ENCODE measurements around the gene SETD7. TPM values are rescaled to one million over a fixed set of nuclear protein-coding genes. Genes with fewer than 3 reads are reported as not detected.

SETD7 gene
- polyA plus RNA-seq, 1 donor from 2014 or later = 12.0 TPM

GRCh38 chr4:139550724-139551429, 5.1 kb downstream of the SETD7 start:
- Histone ChIP-seq H2AFZ (ENCODE audit: low read depth, low read length) (no peak overlapping the region), H4K20me1 (ENCODE audit: insufficient read depth) (no peaks in the 10 kb centered on the region), H3K4me2 (ENCODE audit: low read length) (no peak overlapping the region), H3F3A (ENCODE audit: insufficient read depth, low read length, poor library complexity, severe bottlenecking) (no peaks in the 10 kb centered on the region), H3K27ac (ENCODE audit: low read length) (no peak overlapping the region), H3K9me2 (ENCODE audit: insufficient read depth, low read length) (no peaks in the 10 kb centered on the region), H3K9ac (ENCODE audit: low read length) (no peak overlapping the region), H3K9me3 (ENCODE audit: low read length) (no peaks in the 10 kb centered on the region), H3K79me2 (replicated peaks; ENCODE audit: insufficient read depth, low read length) (peaks cover 38% of the 10 kb centered on the region), H3K4me3 (ENCODE audit: low read length) (no peak overlapping the region), H3K36me3 (ENCODE audit: insufficient read depth, low read length) (no peaks in the 10 kb centered on the region), H3K27me3 (ENCODE audit: insufficient read depth, low read depth, low read length) (no peaks in the 10 kb centered on the region)
- TF ChIP-seq TAF1 (IDR thresholded peaks at IDR 0.05; ENCODE audit: low read depth) = no peak
- no peak for TF ChIP-seq POLR2AphosphoS5 (IDR thresholded peaks at IDR 0.05)
- no peak for TF ChIP-seq CTCF (IDR thresholded peaks at IDR 0.05; ENCODE audit: poor library complexity, severe bottlenecking)

- peaks cover 4% of the 10 kb centered on the region for H3K36me3 ChIP-seq (ENCODE audit: insufficient read depth, low read length)
- no peak overlapping the region for H3K4me3 ChIP-seq (ENCODE audit: low read length)
- no peak overlapping the region for H3K4me2 ChIP-seq (ENCODE audit: low read length)
- no peaks in the 10 kb centered on the region for H3K27me3 ChIP-seq (ENCODE audit: insufficient read depth, low read depth, low read length)
- H4K20me1 ChIP-seq (ENCODE audit: insufficient read depth) = no peaks in the 10 kb centered on the region
- H3K9ac ChIP-seq (ENCODE audit: low read length) = no peak overlapping the region
- H3F3A ChIP-seq (ENCODE audit: insufficient read depth, low read length, poor library complexity, severe bottlenecking) = no peaks in the 10 kb centered on the region
- H3K9me2 ChIP-seq (ENCODE audit: insufficient read depth, low read length) = no peaks in the 10 kb centered on the region
- no peaks in the 10 kb centered on the region for H3K9me3 ChIP-seq (ENCODE audit: low read length)
- H2AFZ ChIP-seq (ENCODE audit: low read depth, low read length) = no peak overlapping the region
- H3K79me2 ChIP-seq (replicated peaks; ENCODE audit: insufficient read depth, low read length) = peaks cover 18% of the 10 kb centered on the region
- no peak overlapping the region for H3K27ac ChIP-seq (ENCODE audit: low read length)
- TF ChIP-seq CTCF (IDR thresholded peaks at IDR 0.05; ENCODE audit: poor library complexity, severe bottlenecking) (no peak), TAF1 (IDR thresholded peaks at IDR 0.05; ENCODE audit: low read depth) (no peak), POLR2AphosphoS5 (IDR thresholded peaks at IDR 0.05) (no peak)
These were observed 8.0 kb downstream of the SETD7 start for GRCh38 chr4:139547979-139548378.

- Histone ChIP-seq H3K9me3 (ENCODE audit: low read length) (no peaks in the 10 kb centered on the region), H3K9me2 (ENCODE audit: insufficient read depth, low read length) (no peaks in the 10 kb centered on the region), H3K4me3 (ENCODE audit: low read length) (no peak overlapping the region), H3K4me2 (ENCODE audit: low read length) (no peak overlapping the region), H3K27ac (ENCODE audit: low read length) (no peak overlapping the region), H3K27me3 (ENCODE audit: insufficient read depth, low read depth, low read length) (no peaks in the 10 kb centered on the region), H3F3A (ENCODE audit: insufficient read depth, low read length, poor library complexity, severe bottlenecking) (no peaks in the 10 kb centered on the region), H4K20me1 (ENCODE audit: insufficient read depth) (no peaks in the 10 kb centered on the region), H3K36me3 (ENCODE audit: insufficient read depth, low read length) (peaks cover 8% of the 10 kb centered on the region), H3K79me2 (replicated peaks; ENCODE audit: insufficient read depth, low read length) (no peaks in the 10 kb centered on the region), H3K9ac (ENCODE audit: low read length) (no peak overlapping the region), H2AFZ (ENCODE audit: low read depth, low read length) (no peak overlapping the region)
- TF ChIP-seq MXI1 (conservative IDR thresholded peaks at IDR 0.05; ENCODE audit: poor library complexity, severe bottlenecking) (no peak), TAF1 (IDR thresholded peaks at IDR 0.05; ENCODE audit: low read depth) (no peak), RAD21 (conservative IDR thresholded peaks at IDR 0.05) (no peak), POLR2AphosphoS5 (IDR thresholded peaks at IDR 0.05) (no peak), EZH2 (IDR thresholded peaks at IDR 0.05; ENCODE audit: borderline replicate concordance, insufficient read depth, low read length, poor library complexity, severe bottlenecking) (no peak), EP300 (conservative IDR thresholded peaks at IDR 0.05; ENCODE audit: poor library complexity, severe bottlenecking) (no peak), REST (IDR thresholded peaks at IDR 0.05; ENCODE audit: borderline replicate concordance) (no peak), CTCF (IDR thresholded peaks at IDR 0.05; ENCODE audit: poor library complexity, severe bottlenecking) (no peak), SMC3 (conservative IDR thresholded peaks at IDR 0.05; ENCODE audit: poor library complexity) (no peak)
These were observed 15.4 kb downstream of the SETD7 start for GRCh38 chr4:139540632-139541031.
